Gastrocnemius medialis (tissue), 4 donors: ENCODE measurements around the gene ADD3. TPM values are rescaled to one million over a fixed set of nuclear protein-coding genes. Genes with fewer than 3 reads are reported as not detected.

Source experiments
- ATAC-seq, 2 donors: fragments of 150-250 bp; one replicate each; pipeline ENCODE4 v1.9.1; 2016
- DNase-seq, 2 donors: peaks; one replicate each; pipeline ENCODE4 v3.0.0-alpha.2; 2019
- H3K27ac ChIP-seq, 4 donors: fragments of 200-600 bp; sonication (generic); 1 replicate in 1 of 4; 2 replicates in 3 of 4; pipeline ENCODE4 v1.5.1; 2016 to 2018; ENCODE audit warnings: mild to moderate bottlenecking in 2 of 4, moderate library complexity in 1 of 4
- H3K27me3 ChIP-seq, 3 donors: fragments of 200-600 bp; sonication (generic) in 2 of 3; 1 replicate in 1 of 3; 2 replicates in 2 of 3; pipeline versions ENCODE4 v1.5.1 to v1.6.0; 2016 to 2019; ENCODE audit warnings: mild to moderate bottlenecking in 1 of 3, moderate library complexity in 1 of 3
- H3K36me3 ChIP-seq, 2 donors: fragments of 200-600 bp; sonication (generic) in 1 of 2; one replicate each; pipeline ENCODE4 v1.5.1; 2017 to 2018
- H3K4me1 ChIP-seq, 2 donors: fragments of 200-600 bp; sonication (generic) in 1 of 2; one replicate each; pipeline ENCODE4 v1.5.1; 2016 to 2017; ENCODE audit warnings: mild to moderate bottlenecking in 2 of 2
- H3K4me3 ChIP-seq, 4 donors: fragments of 200-600 bp; sonication (generic) in 3 of 4; 1 replicate in 1 of 4; 2 replicates in 3 of 4; pipeline ENCODE4 v1.5.1; 2016 to 2019; ENCODE audit warnings: mild to moderate bottlenecking in 2 of 4
- H3K9me3 ChIP-seq, 3 donors: fragments of 200-600 bp; sonication (generic) in 2 of 3; 1 replicate in 1 of 3; 2 replicates in 2 of 3; pipeline ENCODE4 v1.5.1; 2016 to 2019
- POLR2A ChIP-seq, 2 donors: fragments of 450-650 bp; IDR thresholded peaks; one replicate each; pipeline ENCODE4 v1.6.1; 2017; ENCODE audit warnings: antibody characterized with exemption in 2 of 2, mild to moderate bottlenecking in 2 of 2, moderate library complexity in 2 of 2
- in situ Hi-C, 4 donors: fragments of 200-750 bp; cut with MboI; loops; one replicate each; pipeline versions ENCODE4 v1.15.0 to v1.8.0; 2017; ENCODE audit warnings: low sequenced_read_pairs in 4 of 4
- intact Hi-C: fragments of 100-400 bp; cut with DNase I; formaldehyde crosslinking; loops from one replicate; pipeline ENCODE4 v1.15.1; 2023; ENCODE audit warnings: low total_unique reads
- total RNA-seq, 4 donors: library from RNA; depleted of rRNA; stranded (reverse); fragments of >200 nt; gene quantifications; one replicate each; pipeline versions ENCODE4 v1.1.0 to v1.2.3, GENCODE V29; 2016
- TF ChIP-seq, protein P1 (sequence below), 5 experiments: fragments of 450-650 bp in 3 of 5; fragments of 200-600 bp in 2 of 5; sonication (generic) in 2 of 5; IDR thresholded peaks in 4 of 5; conservative IDR thresholded peaks in 1 of 5; 1 replicate in 4 of 5; 2 replicates in 1 of 5; pipeline ENCODE4 v1.5.1; 2016 to 2019; ENCODE audit warnings: antibody characterized with exemption in 5 of 5, mild to moderate bottlenecking in 3 of 5, moderate library complexity in 3 of 5

ADD3 gene
- total RNA-seq, 4 donors from 2014 or later = 16.0 to 31.3 (median 18.4) TPM

DNA sequence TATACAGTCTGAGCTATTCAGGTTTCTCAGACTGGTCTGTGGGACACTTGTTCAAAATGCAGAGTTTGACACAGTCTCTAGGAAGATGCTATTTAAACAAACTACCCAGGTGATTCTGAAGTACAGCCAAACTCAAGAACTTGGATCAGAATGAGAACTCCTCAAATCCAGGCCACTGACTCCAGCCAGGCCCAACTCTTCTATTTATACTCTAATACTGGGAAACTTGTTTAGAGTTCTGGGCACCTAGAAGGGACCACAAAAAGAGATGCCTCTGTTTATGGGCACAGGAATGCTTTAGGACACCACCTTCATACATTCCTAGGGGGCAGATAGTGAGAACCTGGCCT lies 40.1 kb upstream of the ADD3 start:
- H3K4me1 ChIP-seq = no peaks in the 10 kb centered on the region
- H3K9me3 ChIP-seq = no peaks in the 10 kb centered on the region
- ATAC-seq (no peak), DNase-seq (no peak)
- H3K4me3 ChIP-seq = no peak overlapping the region
- intact Hi-C loops = no loop called here
- no peaks in the 10 kb centered on the region for H3K36me3 ChIP-seq
- no peak overlapping the region for H3K27ac ChIP-seq
- TF ChIP-seq POLR2A (IDR thresholded peaks at IDR 0.05) = no peak
- TF ChIP-seq, protein P1, sequence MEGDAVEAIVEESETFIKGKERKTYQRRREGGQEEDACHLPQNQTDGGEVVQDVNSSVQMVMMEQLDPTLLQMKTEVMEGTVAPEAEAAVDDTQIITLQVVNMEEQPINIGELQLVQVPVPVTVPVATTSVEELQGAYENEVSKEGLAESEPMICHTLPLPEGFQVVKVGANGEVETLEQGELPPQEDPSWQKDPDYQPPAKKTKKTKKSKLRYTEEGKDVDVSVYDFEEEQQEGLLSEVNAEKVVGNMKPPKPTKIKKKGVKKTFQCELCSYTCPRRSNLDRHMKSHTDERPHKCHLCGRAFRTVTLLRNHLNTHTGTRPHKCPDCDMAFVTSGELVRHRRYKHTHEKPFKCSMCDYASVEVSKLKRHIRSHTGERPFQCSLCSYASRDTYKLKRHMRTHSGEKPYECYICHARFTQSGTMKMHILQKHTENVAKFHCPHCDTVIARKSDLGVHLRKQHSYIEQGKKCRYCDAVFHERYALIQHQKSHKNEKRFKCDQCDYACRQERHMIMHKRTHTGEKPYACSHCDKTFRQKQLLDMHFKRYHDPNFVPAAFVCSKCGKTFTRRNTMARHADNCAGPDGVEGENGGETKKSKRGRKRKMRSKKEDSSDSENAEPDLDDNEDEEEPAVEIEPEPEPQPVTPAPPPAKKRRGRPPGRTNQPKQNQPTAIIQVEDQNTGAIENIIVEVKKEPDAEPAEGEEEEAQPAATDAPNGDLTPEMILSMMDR (IDR thresholded peaks at IDR 0.05 in 4 of 5, conservative IDR thresholded peaks at IDR 0.05 in 1 of 5) = no peak
- in situ Hi-C loops = no loop called here
- no peaks in the 10 kb centered on the region for H3K27me3 ChIP-seq

DNA sequence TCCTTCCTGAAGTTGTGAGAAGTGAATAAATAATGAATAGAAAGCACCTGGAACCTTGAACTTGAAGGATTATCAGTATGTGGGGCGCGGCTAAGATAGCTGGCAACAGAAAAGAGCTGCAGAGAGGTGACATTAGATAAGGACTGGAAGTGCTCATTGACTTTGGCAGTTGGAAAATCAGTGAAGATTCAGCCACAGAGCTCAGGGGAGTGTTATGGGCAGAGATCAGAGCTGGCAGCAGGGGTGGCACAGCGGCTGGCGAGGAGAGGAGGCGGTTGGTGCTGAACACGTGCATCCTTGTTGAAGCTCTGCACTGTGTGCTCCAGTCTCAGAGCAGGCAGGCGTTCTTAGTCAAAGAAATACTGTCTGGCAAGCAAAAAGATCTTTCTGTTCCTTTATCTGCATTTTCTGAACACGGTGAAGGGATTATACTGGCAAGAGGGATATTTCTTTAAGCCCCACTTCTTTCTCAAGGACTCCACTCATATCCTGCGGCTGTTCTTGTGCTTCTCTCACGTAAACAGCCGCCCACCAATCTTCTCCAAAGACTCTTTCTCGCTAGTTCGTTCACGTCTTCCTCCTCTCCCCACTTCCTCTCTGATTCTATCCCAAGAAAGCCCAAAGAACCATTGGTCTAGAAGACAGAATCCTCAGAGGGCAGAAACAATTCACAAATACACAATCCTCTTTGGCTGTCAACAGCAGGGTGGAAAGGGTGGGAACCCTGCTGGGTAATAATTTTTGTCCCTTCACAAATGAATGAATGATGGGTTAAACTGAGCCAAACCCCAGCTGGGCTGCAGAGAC lies 38.6 kb upstream of the ADD3 start:
- H3K9me3 ChIP-seq = no peaks in the 10 kb centered on the region
- intact Hi-C loops = no loop called here
- no peaks in the 10 kb centered on the region for H3K4me1 ChIP-seq
- no peaks in the 10 kb centered on the region for H3K36me3 ChIP-seq
- TF ChIP-seq, protein P1 (IDR thresholded peaks at IDR 0.05 in 4 of 5, conservative IDR thresholded peaks at IDR 0.05 in 1 of 5) = no peak
- no peak for TF ChIP-seq POLR2A (IDR thresholded peaks at IDR 0.05)
- H3K27ac ChIP-seq = no peak overlapping the region
- H3K27me3 ChIP-seq = no peaks in the 10 kb centered on the region
- ATAC-seq (no peak), DNase-seq (no peak)
- no peak overlapping the region for H3K4me3 ChIP-seq
- in situ Hi-C loops = no loop called here

DNA sequence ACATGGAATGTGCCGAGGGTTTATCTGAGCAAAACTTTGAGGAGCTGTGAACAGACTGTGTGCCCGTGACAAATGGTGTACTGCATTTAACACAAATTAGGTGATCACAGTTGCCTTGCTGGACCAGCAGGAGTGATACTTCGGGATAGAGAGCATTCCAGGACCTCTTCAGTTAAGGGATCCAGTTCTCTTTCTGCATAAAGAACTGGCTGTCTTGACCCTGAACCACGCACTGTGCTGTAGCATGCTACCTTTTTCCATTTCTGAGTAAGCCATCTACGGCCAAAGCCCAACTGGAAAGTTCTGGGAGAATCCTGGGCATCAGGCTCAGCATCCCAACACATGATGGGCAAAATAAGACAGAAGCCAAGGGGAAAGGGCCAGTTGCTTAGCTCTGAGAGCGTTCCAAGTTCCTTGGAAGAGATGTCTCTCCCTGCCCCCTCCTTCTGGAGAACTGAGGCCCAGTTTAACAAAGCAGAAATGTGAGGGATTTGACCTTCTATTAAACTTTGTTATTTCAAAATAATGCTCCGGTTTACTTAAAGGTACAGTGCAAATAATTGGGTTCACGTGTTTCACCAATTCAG lies 37.9 kb upstream of the ADD3 start:
- ATAC-seq (no peak), DNase-seq (no peak)
- Histone ChIP-seq H3K4me3 (no peak overlapping the region), H3K27ac (no peak overlapping the region), H3K27me3 (no peaks in the 10 kb centered on the region), H3K9me3 (no peaks in the 10 kb centered on the region), H3K4me1 (no peaks in the 10 kb centered on the region), H3K36me3 (no peaks in the 10 kb centered on the region)
- intact Hi-C loops = no loop called here
- in situ Hi-C loops = no loop called here
- TF ChIP-seq, protein P1 (IDR thresholded peaks at IDR 0.05 in 4 of 5, conservative IDR thresholded peaks at IDR 0.05 in 1 of 5) = no peak
- no peak for TF ChIP-seq POLR2A (IDR thresholded peaks at IDR 0.05)

DNA sequence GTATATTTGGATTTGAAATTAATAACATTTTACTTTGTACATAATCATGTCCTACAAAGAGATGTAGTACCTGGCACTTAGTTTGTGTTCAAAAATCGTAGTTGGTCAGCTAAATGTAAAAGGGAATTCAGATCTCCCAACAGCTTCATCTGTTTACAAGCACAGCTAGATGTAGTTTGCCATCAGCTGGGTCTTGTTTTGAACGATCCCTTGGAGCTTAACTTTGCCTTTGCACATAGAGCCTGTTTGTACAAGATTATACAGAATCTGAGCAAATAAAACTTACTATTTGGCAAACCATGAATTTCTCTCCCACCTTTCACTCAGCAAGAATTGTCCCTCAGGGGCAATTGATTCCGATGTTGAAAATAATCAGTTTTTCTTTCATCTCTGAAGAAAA lies 36.1 kb upstream of the ADD3 start:
- no peak for TF ChIP-seq POLR2A (IDR thresholded peaks at IDR 0.05)
- TF ChIP-seq, protein P1 (IDR thresholded peaks at IDR 0.05 in 4 of 5, conservative IDR thresholded peaks at IDR 0.05 in 1 of 5) = no peak
- H3K4me1 ChIP-seq = no peaks in the 10 kb centered on the region
- H3K4me3 ChIP-seq = no peak overlapping the region
- no peak overlapping the region for H3K27ac ChIP-seq
- no peaks in the 10 kb centered on the region for H3K9me3 ChIP-seq
- in situ Hi-C loops = no loop called here
- intact Hi-C loops = no loop called here
- H3K27me3 ChIP-seq = no peaks in the 10 kb centered on the region
- H3K36me3 ChIP-seq = no peaks in the 10 kb centered on the region
- DNase-seq (no peak), ATAC-seq (no peak)
